Adrenal gland (tissue), 12 donors: ENCODE measurements around the gene MRPL44. TPM values are rescaled to one million over a fixed set of nuclear protein-coding genes. Genes with fewer than 3 reads are reported as not detected.
A peak's percentile ranks its signal among the peaks of the same experiment; 100 is the strongest.

ENCODE experiments used
- DNase-seq, 7 donors: peaks; one replicate each; pipeline ENCODE4 v3.0.0-alpha.2; 2019 to 2020
- H3K27ac ChIP-seq, 5 donors: fragments of 200-600 bp; sonication (generic) in 4 of 5; 1 replicate in 3 of 5; 2 replicates in 2 of 5; pipeline versions ENCODE4 v1.5.1 to v1.8.0; 2016 to 2020; ENCODE audit warnings: mild to moderate bottlenecking in 1 of 5
- H3K27me3 ChIP-seq: fragments of 200-600 bp; 2 replicates; pipeline ENCODE4 v1.8.0; 2021
- H3K36me3 ChIP-seq, 2 donors: fragments of 200-600 bp; replicated peaks in 1 of 2; 1 replicate in 1 of 2; 2 replicates in 1 of 2; pipeline versions ENCODE4 v1.5.1 to v1.8.0; 2018 to 2022
- H3K4me1 ChIP-seq, 2 donors: fragments of 200-600 bp; replicated peaks in 1 of 2; 1 replicate in 1 of 2; 2 replicates in 1 of 2; pipeline versions ENCODE4 v1.5.1 to v1.8.0; 2018 to 2021
- H3K4me3 ChIP-seq, 4 donors: fragments of 200-600 bp; sonication (generic) in 3 of 4; one replicate each; pipeline ENCODE4 v1.5.1; 2016 to 2018
- H3K9me3 ChIP-seq, 3 donors: fragments of 200-600 bp; sonication (generic) in 1 of 3; replicated peaks in 1 of 3; 1 replicate in 2 of 3; 2 replicates in 1 of 3; pipeline versions ENCODE4 v1.5.1 to v1.8.0; 2016 to 2021
- CTCF ChIP-seq, 6 experiments: fragments of 450-650 bp in 4 of 6; fragments of 200-600 bp in 2 of 6; sonication (generic) in 1 of 6; IDR thresholded peaks; 1 replicate in 5 of 6; 2 replicates in 1 of 6; pipeline versions ENCODE4 v1.5.1 to v1.8.0; 2016 to 2021; ENCODE audit warnings: antibody characterized with exemption in 6 of 6, mild to moderate bottlenecking in 2 of 6, moderate library complexity in 1 of 6
- POLR2A ChIP-seq, 2 donors: fragments of 450-650 bp; IDR thresholded peaks; one replicate each; pipeline ENCODE4 v1.6.1; 2017; ENCODE audit warnings: antibody characterized with exemption in 2 of 2, mild to moderate bottlenecking in 2 of 2, moderate library complexity in 1 of 2
- WGBS, 4 donors: extraction: QIAGEN DNeasy Blood & Tissue Kit in 2 of 4; methylation state at CpG; one replicate each; pipeline versions ENCODE4 v1.1.5 to v1.1.7; 2013 to 2017; 5-methylcytosine and 5-hydroxymethylcytosine counted together
- intact Hi-C, 2 donors: fragments of 100-400 bp; cut with DNase I; formaldehyde crosslinking; loops; one replicate each; pipeline versions ENCODE4 v1.14.1 to v1.15.0; 2022 to 2023
- polyA plus RNA-seq, 3 donors: library from polyadenylated mRNA; stranded (reverse); fragments of 200-250 nt in 2 of 3; fragments of 350-450 nt in 1 of 3; fragmentation: Illumina TruSeq in 1 of 3; extraction: RNeasy Lipid Tissue Mini Kit (QIAGEN cat#74804) in 1 of 3; gene quantifications; one replicate each; pipeline ENCODE4 v1.2.3, GENCODE V29; 2013 to 2014
- total RNA-seq, 9 donors: library from RNA; depleted of rRNA in 4 of 9; stranded (reverse); fragments of >200 nt in 4 of 9; fragments of 120-200 nt in 1 of 9; fragmentation: NEBNext Ultra II Directional in 1 of 9; extraction: Animal tissue kit (Norgen Biotek cat#: 25700) in 1 of 9; gene quantifications; one replicate each; pipeline versions ENCODE4 v1.1.0 to v1.2.4, GENCODE V29; 2013 to 2023
- donor health status: healthy with polysubstance abuse.
- donor health status: Bipolar disorder and iron deficiency.
- donor health status: DM: yes; HTN: yes; CAD: no.
- donor health status: DM: no; HTN: no; CAD: no.
- donor health status: DM: no; HTN: no; CAD: no.
- donor health status: DM: yes; HTN: yes; CAD: no.

Gene MRPL44
- total and polyA plus RNA-seq, 12 donors: 11.7 to 99.2 (median 38.0) TPM

- no peaks in the 10 kb centered on the region for H3K9me3 ChIP-seq
- peaks cover 11 to 19% of the 10 kb centered on the region in 2 donors for H3K4me1 ChIP-seq
- no peak overlapping the region for H3K4me3 ChIP-seq
- no peaks in the 10 kb centered on the region for H3K36me3 ChIP-seq
- DNase-seq: no peak
- intact Hi-C loops: no loop called here
- TF ChIP-seq POLR2A (IDR thresholded peaks at IDR 0.05): no peak
- TF ChIP-seq CTCF (IDR thresholded peaks at IDR 0.05): no peak
- no peaks in the 10 kb centered on the region for H3K27me3 ChIP-seq
- no peak overlapping the region for H3K27ac ChIP-seq
These were observed 42.9 kb upstream of the MRPL44 start for GRCh38 chr2:223914324-223914723.

DNA sequence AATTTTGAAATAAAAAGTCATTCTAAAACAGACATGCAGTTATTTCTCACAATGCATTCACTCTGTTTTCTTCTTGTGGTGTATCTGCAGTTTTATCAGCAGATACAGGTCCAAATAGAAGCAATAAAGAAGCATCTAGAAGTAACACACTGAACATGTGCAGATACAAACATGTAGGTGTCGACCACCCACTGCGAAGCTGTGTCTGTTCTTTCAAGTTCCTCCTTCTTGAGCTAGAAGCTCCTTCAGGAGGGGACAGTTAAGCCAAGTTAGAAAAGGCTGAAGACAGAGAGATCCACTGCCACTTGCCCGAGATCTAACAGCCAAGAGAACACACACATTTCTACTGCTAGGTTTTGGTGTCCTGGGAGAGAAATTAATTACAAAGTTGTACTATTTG is 42.2 kb upstream of the MRPL44 start:
- peaks cover 5 to 18% of the 10 kb centered on the region in 2 donors for H3K4me1 ChIP-seq
- H3K9me3 ChIP-seq: no peaks in the 10 kb centered on the region
- no peak for DNase-seq
- intact Hi-C loops: no loop called here
- no peaks in the 10 kb centered on the region for H3K36me3 ChIP-seq
- no peak overlapping the region for H3K4me3 ChIP-seq
- no peak overlapping the region for H3K27ac ChIP-seq
- no peaks in the 10 kb centered on the region for H3K27me3 ChIP-seq
- TF ChIP-seq POLR2A (IDR thresholded peaks at IDR 0.05) (no peak), CTCF (IDR thresholded peaks at IDR 0.05) (no peak)
- WGBS, 4 donors: 85 to 96% (median 91%) methylated on average over 3 of the region's 3 CpGs

DNA sequence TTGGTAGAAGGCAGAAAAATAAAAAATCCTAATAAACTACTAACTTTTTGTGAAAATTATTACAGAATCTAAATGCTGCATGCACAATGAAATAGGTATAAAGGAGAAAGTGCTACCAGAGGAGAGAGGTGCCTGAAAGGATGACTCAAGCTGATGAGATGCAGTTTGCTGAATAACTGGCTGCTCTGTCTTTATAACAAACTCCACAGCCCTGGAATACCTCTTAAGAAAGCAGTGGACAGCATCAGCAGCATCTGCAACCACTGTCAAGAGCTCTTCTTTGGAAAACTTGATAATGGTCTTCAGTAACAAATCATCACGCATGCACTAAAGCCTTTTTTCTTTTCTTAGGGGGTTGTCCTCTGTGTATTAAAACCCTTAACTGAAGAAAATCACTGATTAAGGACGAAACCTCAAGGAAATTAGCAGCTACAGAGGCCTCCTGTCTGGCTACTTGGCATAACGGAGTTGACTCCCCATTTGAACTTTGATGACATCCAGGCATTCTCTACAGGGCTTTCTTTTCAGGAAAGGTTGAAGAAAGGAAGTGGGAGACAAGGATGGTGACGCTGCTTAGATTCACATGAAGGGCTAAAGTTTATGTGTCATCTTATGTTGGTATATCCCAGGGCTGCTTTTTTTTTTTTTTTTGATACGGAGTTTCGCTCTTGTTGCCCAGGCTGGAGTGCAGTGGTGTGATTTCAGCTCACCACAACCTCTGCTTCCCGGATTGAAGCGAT is 40.9 kb upstream of the MRPL44 start:
- Histone ChIP-seq H3K4me3 (no peak overlapping the region), H3K27ac (peak overlapping the region in 1 of 5 donors; percentile 24), H3K9me3 (no peaks in the 10 kb centered on the region), H3K4me1 (peaks cover 0 to 13% of the 10 kb centered on the region in 2 donors), H3K36me3 (no peaks in the 10 kb centered on the region), H3K27me3 (no peaks in the 10 kb centered on the region)
- intact Hi-C loops: no loop called here
- TF ChIP-seq POLR2A (IDR thresholded peaks at IDR 0.05) (no peak), CTCF (IDR thresholded peaks at IDR 0.05) (no peak)
- WGBS, 4 donors: 92 to 94% (median 93%) methylated on average over 8 of the region's 8 CpGs
- DNase-seq: no peak

GRCh38 chr2:223918671-223919134 is 38.6 kb upstream of the MRPL44 start:
- DNase-seq: peak in 1 of 7 donors; percentile 30
- H3K36me3 ChIP-seq: no peaks in the 10 kb centered on the region
- 67 to 81% (median 78%) methylated on average over 9 to 11 of the region's 11 CpGs for WGBS, 4 donors
- no peak overlapping the region for H3K4me3 ChIP-seq
- peak overlapping the region in 1 of 5 donors; percentile 14 for H3K27ac ChIP-seq
- TF ChIP-seq CTCF (IDR thresholded peaks at IDR 0.05) (no peak), POLR2A (IDR thresholded peaks at IDR 0.05) (no peak)
- intact Hi-C loops: no loop called here
- peaks cover 0 to 13% of the 10 kb centered on the region in 2 donors for H3K4me1 ChIP-seq
- no peaks in the 10 kb centered on the region for H3K27me3 ChIP-seq
- H3K9me3 ChIP-seq: no peaks in the 10 kb centered on the region
